HG03196 (cell line): ENCODE results near the gene DNHD1.

ENCODE experiments used
- ATAC-seq: cut with Tn5 transposase; IDR thresholded peaks from one replicate; pipeline ENCODE4 v1.9.1; 2021; ENCODE audit not compliant: unreplicated experiment

DNHD1 gene

DNA sequence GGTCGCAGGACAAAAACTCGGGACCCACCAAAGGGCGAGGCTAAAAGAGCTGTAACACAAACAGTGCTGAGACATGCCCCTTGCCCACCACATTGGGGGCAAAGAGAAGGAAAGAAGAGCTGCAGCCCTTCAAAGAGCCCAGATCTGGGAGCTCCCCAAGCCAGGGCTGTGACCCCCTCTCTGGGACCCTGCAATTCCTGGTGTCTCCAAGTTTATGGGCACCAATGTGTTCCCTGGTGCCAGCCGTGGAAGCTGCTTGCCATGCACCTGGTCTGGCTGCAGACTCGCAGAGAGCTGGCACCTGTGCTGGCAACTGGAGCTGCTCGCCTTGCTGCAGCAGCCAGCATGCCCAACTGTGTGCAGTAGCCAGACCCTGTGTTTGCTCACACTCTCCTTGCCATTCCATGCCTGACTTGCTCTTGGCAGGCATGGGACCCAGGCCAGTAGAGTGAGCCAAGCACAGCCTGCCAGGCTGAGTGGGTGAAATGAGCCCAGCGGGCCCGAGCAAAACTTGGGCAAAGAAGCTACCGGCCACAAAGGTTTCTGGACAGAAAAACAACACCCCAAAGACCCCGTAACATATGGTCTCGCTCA is 90.4 kb downstream of the DNHD1 start:
- ATAC-seq = no peak

DNA sequence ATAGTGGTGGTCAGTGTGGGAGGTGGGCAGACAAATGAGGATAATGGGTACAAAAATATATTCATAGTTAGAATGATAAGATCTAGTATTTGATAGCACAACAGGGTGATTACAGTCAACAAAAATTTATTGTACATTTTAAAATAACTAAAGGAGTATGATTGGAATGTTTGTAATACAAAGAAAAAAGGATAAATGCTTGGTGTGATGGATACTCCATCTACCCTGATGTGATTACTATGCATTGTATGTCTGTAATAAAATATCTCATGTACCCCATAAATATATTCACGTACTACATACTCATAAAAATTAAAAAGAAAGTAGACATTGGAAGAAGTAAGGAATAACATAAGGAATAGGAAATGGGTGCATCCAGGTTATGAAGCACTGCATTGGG is 90.9 kb downstream of the DNHD1 start:
- ATAC-seq = no peak

DNA sequence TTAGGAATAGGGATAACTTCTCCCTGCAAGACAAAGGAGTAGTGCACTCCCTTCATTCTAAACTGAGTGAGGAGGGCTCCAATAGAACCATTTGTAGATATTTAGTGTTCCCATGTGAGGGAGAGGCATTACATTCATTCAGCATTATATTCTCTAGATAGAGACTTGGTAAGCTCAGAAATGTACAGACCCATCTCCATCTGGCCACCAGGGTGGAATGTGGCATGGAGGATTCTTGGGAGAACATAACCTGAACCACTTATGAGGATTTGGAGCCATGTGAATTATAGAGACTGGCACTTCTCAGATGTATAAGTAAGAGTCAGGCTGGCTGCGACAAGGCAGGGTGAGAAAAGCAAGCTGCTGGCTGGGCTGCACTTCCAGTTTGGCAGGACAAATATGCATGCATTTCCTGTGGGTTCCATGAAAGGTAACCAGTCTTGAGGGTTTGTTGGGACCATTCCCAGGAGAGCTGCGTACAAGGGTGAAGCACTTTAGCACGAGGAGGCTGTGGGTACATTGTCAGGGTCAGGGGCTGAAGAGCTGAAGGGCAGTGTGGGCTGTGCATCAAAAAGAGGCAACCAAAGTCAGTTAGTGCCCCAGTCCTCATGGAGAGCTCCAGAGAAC is 97.2 kb downstream of the DNHD1 start:
- no peak for ATAC-seq

DNA sequence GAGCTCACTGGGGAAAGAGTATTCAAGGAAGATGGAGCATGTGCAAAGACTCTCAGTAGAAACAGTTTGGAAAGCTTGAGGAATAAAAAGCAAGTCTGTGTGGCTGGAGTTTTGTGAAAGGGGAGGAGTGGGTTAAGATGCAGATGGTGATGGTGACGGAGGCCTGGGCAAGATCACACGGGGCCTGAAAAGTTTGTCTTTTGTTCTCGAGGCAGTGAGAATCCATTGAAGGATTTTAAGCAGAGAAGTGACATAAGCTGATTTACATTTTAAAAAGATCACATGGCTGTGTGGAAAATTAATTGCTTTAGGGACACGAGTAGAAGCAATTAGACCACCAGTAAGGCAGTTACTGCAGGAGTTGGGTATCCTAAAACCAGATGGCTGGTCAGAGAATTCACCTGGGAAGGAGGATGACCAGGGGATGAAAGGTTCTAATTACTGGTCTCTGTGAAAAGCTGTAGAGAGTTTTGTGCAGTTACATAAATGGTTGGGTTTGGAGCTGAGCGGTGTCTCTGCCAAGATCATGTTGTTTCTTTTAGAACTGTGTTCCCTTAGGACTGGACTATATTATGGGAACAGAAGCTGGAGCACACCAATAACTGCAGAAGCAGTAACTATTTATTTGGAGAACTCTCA is 99.3 kb downstream of the DNHD1 start:
- ATAC-seq = no peak

DNA sequence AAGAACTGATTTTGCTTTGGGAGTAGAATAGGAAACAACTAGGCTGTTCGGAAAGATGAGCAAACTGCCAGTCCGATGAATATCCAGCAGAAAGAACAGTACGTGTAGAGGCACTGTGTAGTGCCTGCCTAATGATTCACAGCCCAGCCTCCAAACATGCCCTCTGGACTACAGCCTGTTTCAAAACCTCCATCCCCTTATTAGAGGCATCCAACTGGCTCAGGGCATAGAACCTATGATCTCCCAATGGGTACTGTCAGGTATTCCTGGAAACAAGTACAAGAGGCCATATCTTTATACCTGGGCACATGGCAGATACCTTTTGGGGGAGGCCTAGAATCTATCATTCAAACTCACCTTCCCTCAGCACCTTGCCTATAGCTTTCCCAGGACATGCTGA is 101.5 kb downstream of the DNHD1 start:
- ATAC-seq = no peak

DNA sequence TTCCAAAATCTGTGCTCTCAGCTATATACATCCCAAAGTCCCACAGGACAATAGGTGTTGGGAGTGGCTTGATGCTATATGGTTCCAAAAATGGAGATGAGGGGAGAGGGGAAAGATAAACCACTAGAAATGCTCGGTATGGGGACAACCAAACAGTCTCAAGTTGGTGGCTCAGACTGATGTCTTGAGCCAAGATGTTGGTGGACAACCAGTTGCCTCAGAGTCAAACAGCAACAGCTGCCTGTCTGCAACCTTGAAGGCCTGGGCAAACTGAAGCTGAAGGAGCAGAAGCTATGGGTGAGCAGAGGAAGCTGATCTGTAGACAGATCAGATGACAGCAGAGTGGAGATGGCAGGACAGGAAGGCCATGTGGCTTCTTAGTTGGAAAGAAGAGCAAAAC is 102.4 kb downstream of the DNHD1 start:
- no peak for ATAC-seq

DNA sequence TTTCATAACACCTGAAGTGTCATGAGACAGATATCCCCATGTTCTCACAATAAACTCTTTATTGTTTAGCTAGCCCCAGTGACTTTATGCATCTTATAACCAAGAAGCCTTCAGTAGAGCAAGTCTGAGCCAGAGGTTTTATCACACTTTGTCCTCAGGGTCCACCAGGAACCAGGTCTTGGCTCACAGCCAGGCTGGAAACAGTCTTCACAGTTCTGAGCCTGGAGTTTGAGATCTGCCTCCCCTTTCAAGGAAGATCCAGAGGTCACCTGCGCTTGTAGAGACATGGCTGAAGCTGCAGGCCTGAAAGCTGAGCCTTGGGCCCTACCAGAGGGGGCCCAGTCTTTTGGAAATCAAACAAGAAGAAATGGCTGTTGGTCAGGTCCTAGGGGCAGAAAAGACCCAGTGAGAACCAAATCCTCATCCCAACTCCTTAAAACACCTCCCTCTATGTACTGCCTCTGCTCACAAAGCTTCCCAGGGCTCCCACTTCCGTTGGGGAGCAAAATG is 102.9 kb downstream of the DNHD1 start:
- no peak for ATAC-seq

DNA sequence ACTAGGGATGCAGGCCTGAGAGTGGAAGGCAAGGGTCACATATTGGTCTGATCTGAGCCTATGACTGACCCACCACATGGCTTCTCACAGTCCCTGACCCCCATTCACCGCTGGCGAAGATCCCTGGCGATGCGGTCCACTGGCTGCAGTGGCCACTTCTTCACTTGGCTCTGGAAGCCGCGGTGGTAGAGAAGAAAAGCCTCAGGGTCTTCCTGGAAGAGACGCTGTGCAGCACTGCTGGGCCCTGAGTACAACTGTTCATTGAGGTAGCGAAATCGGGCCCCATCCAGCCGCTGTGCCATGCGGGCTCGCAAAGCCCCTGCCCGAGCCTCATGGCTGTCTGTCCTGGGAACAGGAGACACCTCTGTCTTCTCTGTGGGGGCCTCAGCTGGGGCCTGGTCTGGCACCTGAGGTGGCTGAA is 104.0 kb downstream of the DNHD1 start:
- no peak for ATAC-seq

DNA sequence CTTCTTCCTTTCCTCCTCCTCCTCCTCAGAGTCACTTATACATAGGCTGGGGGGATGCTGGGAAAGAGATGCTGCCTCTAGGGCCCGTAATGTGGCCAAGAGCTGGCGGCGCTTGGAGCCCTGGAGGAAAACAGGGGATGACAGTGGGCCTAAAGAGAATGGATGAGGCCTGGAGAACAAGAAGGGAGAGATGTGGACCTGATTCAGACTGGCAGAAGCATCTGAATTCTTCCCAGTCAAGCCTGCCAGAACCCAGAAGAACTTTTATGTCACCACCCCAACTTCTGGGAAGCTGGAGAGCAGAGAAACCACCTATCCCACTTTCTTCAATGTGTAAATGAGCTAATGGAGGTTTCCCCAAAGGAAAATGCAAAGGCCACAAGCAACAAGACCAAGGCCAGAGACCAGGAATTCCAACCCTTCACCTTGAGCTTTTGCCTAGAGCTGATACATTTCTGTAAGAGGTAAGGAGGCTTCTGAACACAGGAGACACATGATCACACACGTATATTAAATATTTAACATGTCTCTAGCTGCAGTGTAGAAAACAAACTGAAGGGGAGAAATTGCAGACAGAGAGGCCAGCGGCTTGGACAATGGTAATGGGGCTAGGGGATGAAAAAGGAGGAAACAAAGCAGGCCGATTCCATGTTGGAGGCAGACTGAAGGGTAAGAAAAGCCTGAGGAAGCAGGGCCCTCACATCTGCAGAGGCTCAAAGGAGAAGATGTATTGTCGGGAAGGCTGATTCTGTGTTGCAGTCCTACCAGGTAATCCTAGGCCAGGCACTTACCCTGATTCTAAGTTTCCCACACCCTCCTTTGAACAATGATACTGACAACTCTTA is 105.2 kb downstream of the DNHD1 start:
- ATAC-seq = no peak

DNA sequence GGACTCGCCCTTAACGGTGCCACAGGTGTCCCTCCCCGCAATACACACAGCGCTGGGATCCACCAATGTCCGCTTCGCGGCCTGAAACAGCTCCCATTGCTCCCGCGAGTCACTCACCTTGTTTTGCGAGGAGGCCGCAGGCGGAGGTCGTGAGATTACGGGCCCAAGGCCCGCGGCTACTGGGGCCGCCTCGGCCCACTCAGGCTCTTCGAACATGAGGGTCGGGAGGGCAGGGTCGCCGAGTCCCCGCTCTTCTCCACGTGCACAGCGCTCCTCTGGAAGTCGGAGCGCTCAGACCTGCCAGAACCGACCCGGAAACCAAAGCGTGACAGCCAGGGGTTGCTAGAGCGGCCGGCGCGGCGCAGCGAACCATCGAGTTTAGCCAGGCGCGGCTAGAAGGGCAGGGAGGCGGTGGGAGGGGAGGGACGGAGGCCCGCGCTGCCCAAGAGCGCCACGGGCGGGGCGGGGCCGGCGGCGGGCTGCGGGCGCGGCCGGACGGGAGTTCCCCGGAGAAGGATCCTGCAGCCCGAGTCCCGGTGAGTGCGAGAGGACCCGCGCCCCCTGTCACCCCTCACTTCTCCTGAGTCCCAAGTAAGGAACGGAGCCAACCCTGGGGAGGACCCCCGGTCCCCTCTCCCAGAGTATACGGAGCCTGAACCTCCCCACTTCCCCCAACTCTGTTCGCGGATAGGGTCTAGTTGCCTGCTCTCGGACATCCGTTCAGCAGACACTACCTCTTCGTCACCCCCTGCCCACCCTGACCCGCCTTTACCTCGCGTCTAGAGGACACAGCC is 106.4 kb downstream of the DNHD1 start, which contains the start of the genes ILK and RRP8:
TSS of gene ILK (plus strand) at position 488 of the 794 bp plus-strand sequence. CDS start 498 bp downstream, outside the sequence.
TSS of gene RRP8 (minus strand) at position 330 of the 794 bp plus-strand sequence. CDS start at position 216, 114 bp downstream.
- ATAC-seq = peak; percentile 60

DNA sequence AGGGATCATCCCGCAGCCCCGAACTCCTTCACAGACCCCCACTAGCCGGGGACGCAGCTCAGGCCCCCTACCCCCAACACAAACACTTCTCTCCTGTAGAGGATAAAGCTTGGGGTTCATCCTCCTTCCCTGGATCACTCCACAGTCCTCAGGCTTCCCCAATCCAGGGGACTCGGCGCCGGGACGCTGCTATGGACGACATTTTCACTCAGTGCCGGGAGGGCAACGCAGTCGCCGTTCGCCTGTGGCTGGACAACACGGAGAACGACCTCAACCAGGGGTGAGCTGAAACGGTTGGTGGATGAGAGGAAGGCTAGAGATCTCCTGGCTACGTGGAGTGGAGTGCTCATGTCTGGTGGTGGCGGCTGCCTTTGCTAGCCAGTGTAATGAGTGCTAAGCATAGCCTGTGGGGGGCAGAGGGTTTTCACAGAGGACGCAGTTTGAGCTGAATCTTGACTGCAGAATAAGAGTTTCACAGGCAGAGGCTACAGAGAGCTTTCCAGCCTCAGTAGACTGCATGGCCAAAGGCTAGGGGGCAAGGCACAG is 107.1 kb downstream of the DNHD1 start:
- peak; percentile 29 for ATAC-seq

DNA sequence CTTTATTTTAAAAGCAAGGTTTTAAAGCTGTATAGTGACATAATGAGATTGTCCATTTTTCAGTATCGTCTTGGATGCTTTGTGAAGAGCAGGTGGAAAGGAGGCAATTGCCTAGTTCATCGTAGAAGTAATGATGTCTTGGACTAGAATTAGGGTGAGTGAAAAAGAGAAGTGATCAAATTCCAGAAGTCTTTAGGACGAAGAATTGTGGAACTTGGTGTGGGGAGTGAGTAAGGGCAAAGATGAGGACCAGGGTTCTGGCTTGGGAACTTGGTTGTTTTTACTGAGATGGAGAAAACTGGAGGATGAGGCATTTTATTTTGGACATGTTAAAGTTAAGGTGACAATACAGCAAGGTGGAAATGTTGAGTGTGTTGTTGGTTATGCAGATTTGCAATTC is 107.7 kb downstream of the DNHD1 start:
- ATAC-seq = no peak

DNA sequence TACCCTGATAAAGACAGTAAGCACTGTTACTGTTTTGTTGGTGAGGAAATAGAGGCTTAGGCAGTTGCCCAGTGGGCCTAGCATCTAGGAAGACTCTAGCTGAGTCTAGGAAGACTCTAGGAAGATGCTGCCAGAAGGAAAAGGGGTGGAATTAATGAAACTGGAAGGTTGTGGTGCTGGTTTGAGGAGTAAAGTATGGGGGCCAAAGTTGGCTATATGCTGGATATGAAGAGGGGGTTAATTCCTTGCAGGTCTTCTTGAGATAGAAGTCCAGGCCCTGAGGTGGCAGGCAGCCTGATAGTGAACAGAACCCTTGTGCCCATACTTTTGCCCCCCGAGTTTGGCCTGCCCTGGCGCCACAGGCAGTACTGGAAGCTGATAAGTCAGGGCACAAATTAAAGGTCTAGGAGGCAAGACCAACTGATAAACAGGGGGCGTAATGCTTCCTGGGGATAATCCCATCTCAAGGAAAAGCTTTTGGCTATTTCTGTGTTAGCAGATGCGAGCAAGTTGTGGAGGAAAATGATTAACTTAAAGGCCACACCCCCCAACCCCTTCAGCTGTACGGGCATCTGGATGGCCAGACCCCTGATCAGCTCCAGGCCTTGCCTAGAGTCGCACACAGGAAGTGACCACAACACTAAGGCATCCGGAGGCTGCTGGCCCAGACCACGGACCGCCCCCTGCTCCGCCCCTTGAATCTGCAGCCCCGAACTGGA is 109.5 kb downstream of the DNHD1 start:
- ATAC-seq = peak; percentile 62

DNA sequence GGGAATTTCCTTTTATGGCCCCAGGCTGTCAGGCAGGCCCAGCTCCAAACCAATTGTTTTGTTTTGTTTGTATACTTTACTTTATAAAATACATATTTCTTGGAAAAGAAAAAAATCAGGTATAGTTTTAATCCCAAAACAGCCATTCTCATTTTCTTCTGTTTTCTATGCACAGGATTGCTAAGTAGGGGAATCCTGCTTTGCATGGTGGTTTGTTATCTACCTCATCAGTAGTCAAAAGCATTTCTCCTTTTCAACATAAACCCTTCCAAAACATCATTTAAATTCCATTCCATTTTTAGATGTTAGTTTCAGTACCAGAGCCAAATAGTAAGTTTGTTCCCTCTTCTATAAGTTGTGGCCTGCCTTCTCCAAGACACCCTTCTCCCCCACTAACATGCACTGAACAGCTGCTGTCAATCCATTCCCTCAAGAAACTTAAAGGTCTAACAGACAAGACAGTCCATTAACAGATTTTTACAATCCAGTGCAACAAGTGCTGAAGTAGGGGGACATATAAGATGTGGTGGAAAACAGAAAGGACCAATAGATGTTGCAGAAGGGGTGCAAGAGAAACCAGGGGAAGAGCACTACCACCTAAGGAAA is 110.2 kb downstream of the DNHD1 start:
- no peak for ATAC-seq

DNA sequence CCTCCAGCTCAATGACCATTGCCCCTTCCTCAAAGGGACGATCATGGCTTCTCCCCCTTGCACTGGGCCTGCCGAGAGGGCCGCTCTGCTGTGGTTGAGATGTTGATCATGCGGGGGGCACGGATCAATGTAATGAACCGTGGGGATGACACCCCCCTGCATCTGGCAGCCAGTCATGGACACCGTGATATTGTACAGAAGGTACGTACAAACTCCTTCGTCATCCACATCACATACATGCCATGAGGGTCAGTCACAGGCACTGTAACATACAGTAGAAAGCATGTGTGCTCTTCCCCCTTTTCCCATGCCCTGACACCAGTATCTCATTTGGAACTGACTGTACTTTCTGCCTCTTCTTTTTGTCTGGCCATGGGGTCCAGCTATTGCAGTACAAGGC is 110.9 kb downstream of the DNHD1 start:
- no peak for ATAC-seq

DNA sequence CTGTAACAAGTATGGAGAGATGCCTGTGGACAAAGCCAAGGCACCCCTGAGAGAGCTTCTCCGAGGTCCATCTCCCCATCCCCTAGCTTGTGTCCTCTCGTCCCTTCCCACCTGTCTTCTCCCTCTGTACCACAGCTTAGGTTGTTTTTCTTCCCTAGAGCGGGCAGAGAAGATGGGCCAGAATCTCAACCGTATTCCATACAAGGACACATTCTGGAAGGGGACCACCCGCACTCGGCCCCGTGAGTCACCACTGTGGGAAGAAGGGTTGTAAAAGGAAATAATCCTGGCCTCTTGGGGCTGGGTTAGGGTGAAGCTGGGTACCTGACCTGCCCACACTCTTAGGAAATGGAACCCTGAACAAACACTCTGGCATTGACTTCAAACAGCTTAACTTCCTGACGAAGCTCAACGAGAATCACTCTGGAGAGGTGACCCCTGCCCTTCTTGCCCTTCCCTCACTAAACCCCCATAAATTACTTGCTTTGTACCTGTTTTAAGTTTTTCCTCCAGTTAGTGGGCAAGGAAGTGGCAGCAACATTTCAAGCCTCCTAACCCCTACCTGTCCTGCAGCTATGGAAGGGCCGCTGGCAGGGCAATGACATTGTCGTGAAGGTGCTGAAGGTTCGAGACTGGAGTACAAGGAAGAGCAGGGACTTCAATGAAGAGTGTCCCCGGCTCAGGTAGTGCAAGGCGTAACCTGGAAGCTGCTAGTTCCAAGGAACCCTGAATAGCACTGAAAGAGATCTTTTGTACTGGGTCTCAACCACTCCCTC is 111.8 kb downstream of the DNHD1 start:
- ATAC-seq = no peak

DNA sequence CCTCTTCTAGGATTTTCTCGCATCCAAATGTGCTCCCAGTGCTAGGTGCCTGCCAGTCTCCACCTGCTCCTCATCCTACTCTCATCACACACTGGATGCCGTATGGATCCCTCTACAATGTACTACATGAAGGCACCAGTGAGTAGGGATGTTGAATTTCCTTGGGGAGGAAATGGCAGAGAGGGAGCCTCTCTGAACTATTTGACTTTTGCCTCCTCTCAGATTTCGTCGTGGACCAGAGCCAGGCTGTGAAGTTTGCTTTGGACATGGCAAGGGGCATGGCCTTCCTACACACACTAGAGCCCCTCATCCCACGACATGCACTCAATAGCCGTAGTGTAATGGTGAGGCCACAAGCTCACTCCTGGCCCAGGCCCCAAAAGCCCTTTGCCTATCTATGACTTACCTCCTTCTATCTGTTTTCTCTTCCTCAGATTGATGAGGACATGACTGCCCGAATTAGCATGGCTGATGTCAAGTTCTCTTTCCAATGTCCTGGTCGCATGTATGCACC is 112.5 kb downstream of the DNHD1 start:
- ATAC-seq = no peak

DNA sequence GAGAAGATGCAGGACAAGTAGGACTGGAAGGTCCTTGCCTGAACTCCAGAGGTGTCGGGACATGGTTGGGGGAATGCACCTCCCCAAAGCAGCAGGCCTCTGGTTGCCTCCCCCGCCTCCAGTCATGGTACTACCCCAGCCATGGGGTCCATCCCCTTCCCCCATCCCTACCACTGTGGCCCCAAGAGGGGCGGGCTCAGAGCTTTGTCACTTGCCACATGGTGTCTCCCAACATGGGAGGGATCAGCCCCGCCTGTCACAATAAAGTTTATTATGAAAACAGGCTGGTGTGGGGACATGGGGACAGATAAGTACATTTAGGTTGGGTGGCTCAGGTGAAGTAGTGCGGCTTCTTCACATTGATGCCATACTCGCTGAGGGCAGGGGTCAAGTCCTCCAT is 113.5 kb downstream of the DNHD1 start:
- no peak for ATAC-seq
